Gastrocnemius medialis (tissue), 4 donors: ENCODE measurements around the gene STPG1.

Experiments
- CTCF ChIP-seq, 5 experiments: fragments of 450-650 bp in 3 of 5; fragments of 200-600 bp in 2 of 5; sonication (generic) in 2 of 5; IDR thresholded peaks in 4 of 5; conservative IDR thresholded peaks in 1 of 5; 1 replicate in 4 of 5; 2 replicates in 1 of 5; pipeline ENCODE4 v1.5.1; 2016 to 2019; ENCODE audit warnings: antibody characterized with exemption in 5 of 5, mild to moderate bottlenecking in 3 of 5, moderate library complexity in 3 of 5
- POLR2A ChIP-seq, 2 donors: fragments of 450-650 bp; IDR thresholded peaks; one replicate each; pipeline ENCODE4 v1.6.1; 2017; ENCODE audit warnings: antibody characterized with exemption in 2 of 2, mild to moderate bottlenecking in 2 of 2, moderate library complexity in 2 of 2

GRCh38 chr1:24317956-24318614, 95.5 kb downstream of the STPG1 start:
- no peak for TF ChIP-seq CTCF (IDR thresholded peaks at IDR 0.05 in 4 of 5, conservative IDR thresholded peaks at IDR 0.05 in 1 of 5)
- no peak for TF ChIP-seq POLR2A (IDR thresholded peaks at IDR 0.05)
